H1 (cell line): ENCODE data around the gene SLC23A1. TPM values are rescaled to one million over a fixed set of nuclear protein-coding genes. Genes with fewer than 3 reads are reported as not detected.

Experiments used
- CHD1 ChIP-seq: IDR thresholded peaks from 2 replicates; pipeline ENCODE4 v1.6.1; 2012; ENCODE audit warnings: low read depth, low read length, improper control_type of control experiment
- CREB1 ChIP-seq: IDR thresholded peaks from 2 replicates; pipeline ENCODE4 v1.6.1; 2012; ENCODE audit warnings: inconsistent platforms
- HDAC2 ChIP-seq, 2 experiments: fragments of 300-600 bp in 1 of 2; sonication (generic) in 1 of 2; IDR thresholded peaks; 2 replicates each; pipeline ENCODE4 v1.6.1; 2011 to 2012; ENCODE audit warnings: low read depth in 2 of 2, low read length in 2 of 2, mild to moderate bottlenecking in 2 of 2, moderate library complexity in 2 of 2, borderline replicate concordance in 1 of 2, inconsistent platforms in 1 of 2
- JUND ChIP-seq: IDR thresholded peaks from 2 replicates; pipeline ENCODE4 v1.6.1; 2011; ENCODE audit warnings: mild to moderate bottlenecking, improper control_type of control experiment, low read length
- KDM1A ChIP-seq: fragments of 200-600, 300-600 bp; sonication (generic); IDR thresholded peaks from 2 replicates; pipeline ENCODE4 v1.7.1; 2016; ENCODE audit warnings: mild to moderate bottlenecking, low read length, borderline replicate concordance
- MAFK ChIP-seq: IDR thresholded peaks from 2 replicates; pipeline ENCODE4 v1.6.1; 2012; ENCODE audit warnings: low read depth, mild to moderate bottlenecking, improper control_type of control experiment, low read length
- RAD21 ChIP-seq, 2 experiments: IDR thresholded peaks in 1 of 2; conservative IDR thresholded peaks in 1 of 2; 2 replicates each; pipeline ENCODE4 v1.6.1; 2011; ENCODE audit warnings: low read depth in 2 of 2, low read length in 2 of 2, improper control_type of control experiment in 1 of 2, inconsistent platforms in 1 of 2, mild to moderate bottlenecking in 1 of 2, moderate library complexity in 1 of 2
- RNF2 ChIP-seq: fragments of 200-900, 300-1000 bp; sonication (generic); IDR thresholded peaks from 2 replicates; pipeline ENCODE4 v1.7.1; 2016; ENCODE audit warnings: borderline replicate concordance, low read depth, mild to moderate bottlenecking, antibody characterized with exemption, low read length; ENCODE audit not compliant: poor library complexity, severe bottlenecking; ENCODE audit errors: missing control alignments
- RXRA ChIP-seq: IDR thresholded peaks from 2 replicates; pipeline ENCODE4 v1.6.1; 2011; ENCODE audit warnings: low read depth, mild to moderate bottlenecking, low read length, moderate library complexity; ENCODE audit not compliant: insufficient read depth
- SP1 ChIP-seq: IDR thresholded peaks from 2 replicates; pipeline ENCODE4 v1.6.1; 2011; ENCODE audit warnings: low read depth, low read length
- SP2 ChIP-seq: IDR thresholded peaks from 2 replicates; pipeline ENCODE4 v1.6.1; 2012; ENCODE audit warnings: mild to moderate bottlenecking, low read length, inconsistent platforms
- YY1 ChIP-seq: IDR thresholded peaks from 2 replicates; pipeline ENCODE4 v1.6.1; 2011; ENCODE audit warnings: low read depth, mild to moderate bottlenecking, low read length
- polyA plus RNA-seq, 7 experiments: library from polyadenylated mRNA; depleted of rRNA in 3 of 7; stranded (reverse) in 5 of 7; unstranded in 2 of 7; fragments of >200 nt in 5 of 7; fragments of 200-250 nt in 2 of 7; gene quantifications; 1 replicate in 5 of 7; 2 replicates in 1 of 7; 4 replicates in 1 of 7; pipeline versions ENCODE4 v1.2.1 to v1.2.3, GENCODE V29; 2011 to 2013; ENCODE audit warnings: missing spikeins in 2 of 7, mixed read lengths in 2 of 7
- total RNA-seq: library from RNA; stranded (reverse); fragmentation: NEBNext Ultra II Directional; extraction: Animal tissue kit (Norgen Biotek cat#: 25700); gene quantifications from 2 replicates; pipeline ENCODE4 v1.2.1, GENCODE V29; 2021
- TF ChIP-seq, protein P1 (sequence below): IDR thresholded peaks from 2 replicates; pipeline ENCODE4 v1.6.1; 2012; ENCODE audit warnings: inconsistent platforms

Gene SLC23A1
- total and polyA plus RNA-seq, 2 of the 8 experiments (the other 6 are each of a cell fraction or from before 2014, with no cell fraction given) = not detected

- TF ChIP-seq SP2 = no peak
- no peak for TF ChIP-seq KDM1A
- no peak for TF ChIP-seq RNF2
- TF ChIP-seq RAD21 (IDR thresholded peaks at IDR 0.05 in 1 of 2, conservative IDR thresholded peaks at IDR 0.05 in 1 of 2; ENCODE audit: low read depth in 2 of 2, low read length in 2 of 2) = no peak
- TF ChIP-seq HDAC2 (IDR thresholded peaks at IDR 0.05; ENCODE audit: borderline replicate concordance in 1 of 2, low read depth in 2 of 2, low read length in 2 of 2) = no peak
- no peak for TF ChIP-seq CREB1
- TF ChIP-seq MAFK = no peak
- no peak for TF ChIP-seq CHD1
- TF ChIP-seq, protein P1, sequence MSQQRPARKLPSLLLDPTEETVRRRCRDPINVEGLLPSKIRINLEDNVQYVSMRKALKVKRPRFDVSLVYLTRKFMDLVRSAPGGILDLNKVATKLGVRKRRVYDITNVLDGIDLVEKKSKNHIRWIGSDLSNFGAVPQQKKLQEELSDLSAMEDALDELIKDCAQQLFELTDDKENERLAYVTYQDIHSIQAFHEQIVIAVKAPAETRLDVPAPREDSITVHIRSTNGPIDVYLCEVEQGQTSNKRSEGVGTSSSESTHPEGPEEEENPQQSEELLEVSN = no peak
- no peak for TF ChIP-seq YY1
- TF ChIP-seq SP1 = no peak
- no peak for TF ChIP-seq RXRA
- no peak for TF ChIP-seq JUND
Measured at GRCh38 chr5:139393497-139394122, 10.5 kb upstream of the SLC23A1 start (continued).
